Vagina (tissue), 2 donors: ENCODE data around the gene TTLL9. TPM values are rescaled to one million over a fixed set of nuclear protein-coding genes. Genes with fewer than 3 reads are reported as not detected.

ENCODE experiments used
- DNase-seq, 2 donors: peaks; one replicate each; pipeline ENCODE4 v3.0.0-alpha.2; 2017; ENCODE audit errors: extremely low spot score in 2 of 2
- H3K27ac ChIP-seq: fragments of 200-600 bp; sonication (generic); one replicate; pipeline ENCODE4 v1.5.1; 2019
- H3K27me3 ChIP-seq: fragments of 200-600 bp; sonication (generic); one replicate; pipeline ENCODE4 v1.5.1; 2019
- H3K36me3 ChIP-seq, 2 donors: fragments of 200-600 bp; sonication (generic); one replicate each; pipeline ENCODE4 v1.5.1; 2017 to 2019
- H3K4me1 ChIP-seq: fragments of 200-600 bp; sonication (generic); one replicate; pipeline ENCODE4 v1.5.1; 2019
- H3K4me3 ChIP-seq, 2 donors: fragments of 200-600 bp; sonication (generic); 1 replicate in 1 of 2; 2 replicates in 1 of 2; pipeline ENCODE4 v1.5.1; 2016 to 2019
- H3K9me3 ChIP-seq: fragments of 200-600 bp; sonication (generic); one replicate; pipeline ENCODE4 v1.5.1; 2019
- CTCF ChIP-seq, 3 experiments: fragments of 450-650 bp in 2 of 3; fragments of 200-600 bp in 1 of 3; sonication (generic) in 1 of 3; IDR thresholded peaks; one replicate each; pipeline ENCODE4 v1.5.1; 2017 to 2019; ENCODE audit warnings: antibody characterized with exemption in 3 of 3, mild to moderate bottlenecking in 2 of 3, moderate library complexity in 2 of 3
- POLR2A ChIP-seq, 2 donors: fragments of 450-650 bp; IDR thresholded peaks; one replicate each; pipeline ENCODE4 v1.6.1; 2017; ENCODE audit warnings: antibody characterized with exemption in 2 of 2, mild to moderate bottlenecking in 2 of 2, moderate library complexity in 2 of 2
- POLR2AphosphoS5 ChIP-seq, 2 donors: sonication (generic); formaldehyde crosslinking; IDR thresholded peaks; one replicate each; pipeline ENCODE4 v1.9.0; 2017; ENCODE audit warnings: antibody characterized with exemption in 2 of 2, mild to moderate bottlenecking in 2 of 2, low read depth in 1 of 2; ENCODE audit not compliant: insufficient read depth in 1 of 2
- intact Hi-C: fragments of 100-400 bp; cut with DNase I; formaldehyde crosslinking; loops from one replicate; pipeline ENCODE4 v1.15.1; 2023
- total RNA-seq: library from RNA; depleted of rRNA; stranded (reverse); fragments of >200 nt; gene quantifications from one replicate; pipeline ENCODE4 v1.2.3, GENCODE V29; 2016

TTLL9 gene
- total RNA-seq, 1 donor from 2014 or later, result not detected

- Histone ChIP-seq H3K4me3 (no peak overlapping the region), H3K9me3 (no peaks in the 10 kb centered on the region), H3K27me3 (no peaks in the 10 kb centered on the region), H3K4me1 (peaks cover 15% of the 10 kb centered on the region), H3K27ac (no peak overlapping the region), H3K36me3 (no peaks in the 10 kb centered on the region)
- TF ChIP-seq POLR2AphosphoS5 (IDR thresholded peaks at IDR 0.05; ENCODE audit: insufficient read depth in 1 of 2, low read depth in 1 of 2), result no peak
- TF ChIP-seq POLR2A (IDR thresholded peaks at IDR 0.05), result no peak
- TF ChIP-seq CTCF (IDR thresholded peaks at IDR 0.05), result no peak
- intact Hi-C loops, result loop anchor here (10.0 kb wide), 1 partner anchor 176 kb away; no protein-coding TSS in a partner anchor
- no peak for DNase-seq
These were observed 11.7 kb upstream of the TTLL9 start for GRCh38 chr20:31858760-31859083.

DNA sequence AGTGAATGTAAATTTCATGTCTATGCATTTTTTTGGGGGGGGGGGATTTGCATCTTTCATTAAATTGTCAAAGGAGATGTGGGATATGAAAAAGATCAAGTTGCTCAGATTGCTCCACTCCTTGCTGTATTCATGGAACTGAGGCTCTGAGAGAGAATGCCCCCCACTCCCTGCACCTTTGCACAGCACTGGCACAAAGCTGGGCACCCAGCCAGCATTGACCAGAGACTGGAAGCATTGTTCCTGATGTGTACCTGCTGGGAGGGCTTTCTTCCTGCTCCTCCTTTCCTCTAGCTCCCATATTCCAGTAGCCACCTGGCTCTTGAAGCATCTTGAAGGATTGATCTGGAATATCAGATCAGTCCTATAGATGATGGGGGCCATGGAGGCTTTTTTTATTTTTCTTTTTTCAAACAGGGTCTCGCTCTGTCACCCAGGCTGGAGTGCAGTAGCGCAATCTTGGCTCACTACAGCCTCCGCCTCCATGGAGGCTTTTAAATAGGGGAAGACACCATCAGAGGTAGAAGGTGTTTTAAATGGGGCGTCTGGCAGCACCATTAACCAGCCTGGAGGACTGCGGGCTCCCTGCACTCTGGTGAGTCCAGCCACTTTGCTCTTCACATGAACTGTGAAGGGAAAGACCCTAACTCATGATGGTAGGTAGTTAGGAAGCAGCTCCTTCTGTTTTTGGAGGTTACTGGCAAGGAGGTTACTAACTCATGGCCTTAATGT is 11.0 kb upstream of the TTLL9 start:
- H3K27me3 ChIP-seq, result no peaks in the 10 kb centered on the region
- intact Hi-C loops, result loop anchor here (10.0 kb wide), 1 partner anchor 175 kb away; no protein-coding TSS in a partner anchor
- no peak for DNase-seq
- no peak overlapping the region for H3K4me3 ChIP-seq
- H3K9me3 ChIP-seq, result no peaks in the 10 kb centered on the region
- no peak overlapping the region for H3K27ac ChIP-seq
- H3K4me1 ChIP-seq, result peaks cover 15% of the 10 kb centered on the region
- no peak for TF ChIP-seq CTCF (IDR thresholded peaks at IDR 0.05)
- TF ChIP-seq POLR2AphosphoS5 (IDR thresholded peaks at IDR 0.05; ENCODE audit: insufficient read depth in 1 of 2, low read depth in 1 of 2), result no peak
- no peak for TF ChIP-seq POLR2A (IDR thresholded peaks at IDR 0.05)
- H3K36me3 ChIP-seq, result no peaks in the 10 kb centered on the region

DNA sequence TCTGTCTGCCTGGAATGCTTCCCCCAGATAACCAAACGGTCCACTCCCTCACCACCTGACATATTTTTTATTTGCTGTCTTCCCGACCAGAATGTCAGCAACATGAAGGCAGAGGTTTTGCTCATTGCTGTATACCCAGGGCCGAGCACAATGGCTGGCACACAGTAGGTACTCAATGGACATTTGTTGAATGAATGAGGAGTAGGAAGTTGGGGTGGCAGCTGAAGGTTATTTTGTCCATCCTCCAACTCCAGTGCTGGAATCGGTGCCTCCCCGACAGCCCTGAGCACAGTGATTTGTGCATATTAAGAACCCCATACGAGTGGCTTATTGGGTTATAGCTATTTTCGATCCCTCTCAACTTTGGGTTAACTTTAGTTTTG is 10.4 kb upstream of the TTLL9 start:
- H3K27me3 ChIP-seq, result no peaks in the 10 kb centered on the region
- DNase-seq, result no peak
- H3K27ac ChIP-seq, result no peak overlapping the region
- H3K9me3 ChIP-seq, result no peaks in the 10 kb centered on the region
- peaks cover 15% of the 10 kb centered on the region for H3K4me1 ChIP-seq
- H3K4me3 ChIP-seq, result no peak overlapping the region
- TF ChIP-seq CTCF (IDR thresholded peaks at IDR 0.05), result no peak
- no peak for TF ChIP-seq POLR2A (IDR thresholded peaks at IDR 0.05)
- no peak for TF ChIP-seq POLR2AphosphoS5 (IDR thresholded peaks at IDR 0.05; ENCODE audit: insufficient read depth in 1 of 2, low read depth in 1 of 2)
- intact Hi-C loops, result loop anchor here (10.0 kb wide), 1 partner anchor 175 kb away; no protein-coding TSS in a partner anchor
- H3K36me3 ChIP-seq, result no peaks in the 10 kb centered on the region

- no peaks in the 10 kb centered on the region for H3K9me3 ChIP-seq
- no peak for DNase-seq
- H3K4me3 ChIP-seq, result peak overlapping the region; percentile 54 to 84
- H3K36me3 ChIP-seq, result no peaks in the 10 kb centered on the region
- TF ChIP-seq POLR2A (IDR thresholded peaks at IDR 0.05) (no peak), CTCF (IDR thresholded peaks at IDR 0.05) (no peak)
- H3K27me3 ChIP-seq, result no peaks in the 10 kb centered on the region
- H3K27ac ChIP-seq, result no peak overlapping the region
- peaks cover 15% of the 10 kb centered on the region for H3K4me1 ChIP-seq
- intact Hi-C loops, result no loop called here
These were observed 9.9 kb upstream of the TTLL9 start for GRCh38 chr20:31860390-31861134.

- TF ChIP-seq CTCF (IDR thresholded peaks at IDR 0.05), result no peak
- no peak for TF ChIP-seq POLR2A (IDR thresholded peaks at IDR 0.05)
- TF ChIP-seq POLR2AphosphoS5 (IDR thresholded peaks at IDR 0.05; ENCODE audit: insufficient read depth in 1 of 2, low read depth in 1 of 2), result no peak
- peaks cover 15% of the 10 kb centered on the region for H3K4me1 ChIP-seq
- DNase-seq, result no peak
- intact Hi-C loops, result no loop called here
- no peaks in the 10 kb centered on the region for H3K36me3 ChIP-seq
- H3K4me3 ChIP-seq, result peak overlapping the region; percentile 54 to 84
- H3K27ac ChIP-seq, result no peak overlapping the region
- no peaks in the 10 kb centered on the region for H3K9me3 ChIP-seq
- no peaks in the 10 kb centered on the region for H3K27me3 ChIP-seq
These were observed 9.4 kb upstream of the TTLL9 start for GRCh38 chr20:31861135-31861384.
